Body of pancreas (tissue), 4 donors: Measurements from ENCODE around the gene ZMYM2.

Experiments
- POLR2A ChIP-seq, 3 donors: fragments of 450-650 bp; IDR thresholded peaks; one replicate each; pipeline ENCODE4 v1.6.1; 2016; ENCODE audit warnings: antibody characterized with exemption in 3 of 3, mild to moderate bottlenecking in 2 of 3
- TF ChIP-seq, protein P1 (sequence below), 7 experiments: fragments of 450-650 bp in 4 of 7; fragments of 200-600 bp in 3 of 7; sonication (generic) in 3 of 7; IDR thresholded peaks; one replicate each; pipeline ENCODE4 v1.5.1; 2016 to 2019; ENCODE audit warnings: antibody characterized with exemption in 7 of 7

DNA sequence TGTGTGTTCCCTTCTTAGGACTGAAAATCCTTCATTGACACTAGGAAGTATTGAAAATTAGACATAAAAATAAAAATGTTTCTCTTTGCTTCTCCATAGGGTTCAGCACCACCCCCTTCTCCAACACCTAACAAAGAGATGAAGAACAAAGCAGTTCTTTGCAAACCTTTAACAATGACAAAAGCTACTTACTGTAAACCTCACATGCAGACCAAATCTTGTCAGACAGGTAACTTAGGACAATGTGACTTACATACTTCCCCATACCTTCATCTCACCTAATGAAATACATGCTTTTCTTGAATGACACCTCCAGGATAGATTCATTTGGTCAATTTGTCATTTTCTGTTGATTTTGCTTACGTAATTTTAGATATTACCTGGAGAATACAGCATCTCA, 99.9 kb downstream of the ZMYM2 start:
- TF ChIP-seq, protein P1, sequence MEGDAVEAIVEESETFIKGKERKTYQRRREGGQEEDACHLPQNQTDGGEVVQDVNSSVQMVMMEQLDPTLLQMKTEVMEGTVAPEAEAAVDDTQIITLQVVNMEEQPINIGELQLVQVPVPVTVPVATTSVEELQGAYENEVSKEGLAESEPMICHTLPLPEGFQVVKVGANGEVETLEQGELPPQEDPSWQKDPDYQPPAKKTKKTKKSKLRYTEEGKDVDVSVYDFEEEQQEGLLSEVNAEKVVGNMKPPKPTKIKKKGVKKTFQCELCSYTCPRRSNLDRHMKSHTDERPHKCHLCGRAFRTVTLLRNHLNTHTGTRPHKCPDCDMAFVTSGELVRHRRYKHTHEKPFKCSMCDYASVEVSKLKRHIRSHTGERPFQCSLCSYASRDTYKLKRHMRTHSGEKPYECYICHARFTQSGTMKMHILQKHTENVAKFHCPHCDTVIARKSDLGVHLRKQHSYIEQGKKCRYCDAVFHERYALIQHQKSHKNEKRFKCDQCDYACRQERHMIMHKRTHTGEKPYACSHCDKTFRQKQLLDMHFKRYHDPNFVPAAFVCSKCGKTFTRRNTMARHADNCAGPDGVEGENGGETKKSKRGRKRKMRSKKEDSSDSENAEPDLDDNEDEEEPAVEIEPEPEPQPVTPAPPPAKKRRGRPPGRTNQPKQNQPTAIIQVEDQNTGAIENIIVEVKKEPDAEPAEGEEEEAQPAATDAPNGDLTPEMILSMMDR (IDR thresholded peaks at IDR 0.05) = no peak
- no peak for TF ChIP-seq POLR2A (IDR thresholded peaks at IDR 0.05)
